Measurements from ENCODE around the gene SLC38A8.

SLC38A8 gene

GRCh38 chr16:84042308-84042878, at the start of gene SLC38A8:
Gene SLC38A8, minus strand, starts transcription at chr16:84042795. Its CDS starts 638 bp downstream, at chr16:84042157.
- H3K4me3 ChIP-seq (ENCODE audit: low read depth, low read length), result no peak within 1 kb of the TSS

- no peak overlapping the region for H3K4me3 ChIP-seq (ENCODE audit: low read depth, low read length)
Observed at GRCh38 chr16:84091460-84091859, 48.9 kb upstream of the SLC38A8 start.

GRCh38 chr16:84090211-84090610, 47.6 kb upstream of the SLC38A8 start:
- H3K4me3 ChIP-seq (ENCODE audit: low read depth, low read length), result no peak overlapping the region

- no peak overlapping the region for H3K4me3 ChIP-seq (ENCODE audit: low read depth, low read length)
Observed at GRCh38 chr16:84088695-84089395, 46.2 kb upstream of the SLC38A8 start.

DNA sequence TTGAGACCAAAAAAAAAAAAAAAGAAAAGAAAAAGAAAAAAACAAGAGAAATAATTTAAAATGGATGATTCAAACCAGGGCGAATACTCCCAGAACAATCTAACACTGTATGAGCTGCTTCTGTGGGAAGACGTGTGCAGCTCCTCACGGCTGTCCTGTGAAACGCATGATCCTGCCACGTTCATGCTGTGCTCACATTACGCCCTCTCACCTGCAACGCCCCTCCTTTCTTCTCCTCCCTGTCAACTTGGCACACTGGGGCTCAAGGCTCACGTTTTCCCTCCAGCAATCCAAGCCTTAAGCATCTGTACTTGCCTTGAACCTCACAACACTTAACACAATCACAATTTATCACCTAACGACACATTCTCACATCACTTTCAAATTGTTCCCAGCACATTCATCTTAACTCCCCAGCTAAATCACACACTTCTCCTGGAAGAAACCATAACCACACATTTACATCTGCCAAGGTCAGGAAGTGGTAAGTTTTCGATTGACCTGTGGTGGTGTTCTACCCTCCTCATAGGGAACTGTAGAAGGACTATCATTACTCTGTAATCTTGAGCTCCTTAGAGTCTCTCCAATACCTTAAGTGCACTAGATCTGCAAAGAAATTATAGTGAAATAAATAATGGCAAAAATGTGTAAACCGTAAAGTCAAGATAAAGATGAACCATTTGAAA, 45.0 kb upstream of the SLC38A8 start:
- H3K4me3 ChIP-seq (ENCODE audit: low read depth, low read length), result no peak overlapping the region

DNA sequence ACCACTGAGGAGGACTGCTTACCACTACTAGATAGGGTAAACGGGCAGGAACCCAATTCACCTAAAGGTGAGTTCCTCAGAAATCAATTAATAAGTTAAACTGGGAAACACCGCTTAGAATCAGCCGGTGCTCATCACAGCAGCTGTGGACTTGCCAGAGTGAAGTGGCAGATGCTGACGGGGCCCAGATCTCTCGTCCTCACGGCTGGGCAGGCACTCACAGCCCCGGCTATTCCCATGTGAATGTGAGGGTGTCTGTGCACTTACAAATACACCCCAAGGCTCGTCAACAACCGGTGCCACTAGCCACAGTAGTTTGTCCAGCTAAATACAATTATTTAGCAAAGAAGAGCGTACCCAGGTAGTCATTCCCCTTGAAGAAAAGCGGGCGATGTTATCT, 44.4 kb upstream of the SLC38A8 start:
- H3K4me3 ChIP-seq (ENCODE audit: low read depth, low read length), result no peak overlapping the region

DNA sequence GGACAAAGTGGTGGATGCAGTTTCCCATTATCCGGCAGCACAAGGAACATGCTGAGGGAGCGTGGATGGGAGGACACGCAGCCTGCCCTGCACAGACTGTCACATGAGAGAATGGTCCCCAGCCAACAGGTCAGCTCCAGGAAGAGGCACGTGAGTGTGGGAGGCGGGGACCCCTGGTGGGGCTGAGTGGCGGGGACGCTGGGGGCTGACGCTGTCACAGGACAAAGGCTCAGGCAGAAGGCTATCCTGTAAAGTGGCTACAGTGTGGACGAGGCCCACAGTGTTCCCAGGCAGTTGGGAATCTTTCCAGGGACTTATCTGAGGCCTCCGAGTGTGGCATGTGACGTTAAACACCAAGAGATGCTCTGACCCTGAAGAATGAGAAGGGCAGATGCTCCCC, 43.7 kb upstream of the SLC38A8 start:
- H3K4me3 ChIP-seq (ENCODE audit: low read depth, low read length), result no peak overlapping the region

GRCh38 chr16:84085773-84086172, 43.2 kb upstream of the SLC38A8 start:
- H3K4me3 ChIP-seq (ENCODE audit: low read depth, low read length), result no peak overlapping the region

- no peak overlapping the region for H3K4me3 ChIP-seq (ENCODE audit: low read depth, low read length)
Observed at GRCh38 chr16:84085271-84085667, 42.7 kb upstream of the SLC38A8 start.

- H3K4me3 ChIP-seq (ENCODE audit: low read depth, low read length), result no peak overlapping the region
Observed at GRCh38 chr16:84084570-84085270, 42.1 kb upstream of the SLC38A8 start.

- no peak overlapping the region for H3K4me3 ChIP-seq (ENCODE audit: low read depth, low read length)
Observed at GRCh38 chr16:84082835-84083569, 40.4 kb upstream of the SLC38A8 start.

- no peak overlapping the region for H3K4me3 ChIP-seq (ENCODE audit: low read depth, low read length)
Observed at GRCh38 chr16:84082110-84082509, 39.5 kb upstream of the SLC38A8 start.

DNA sequence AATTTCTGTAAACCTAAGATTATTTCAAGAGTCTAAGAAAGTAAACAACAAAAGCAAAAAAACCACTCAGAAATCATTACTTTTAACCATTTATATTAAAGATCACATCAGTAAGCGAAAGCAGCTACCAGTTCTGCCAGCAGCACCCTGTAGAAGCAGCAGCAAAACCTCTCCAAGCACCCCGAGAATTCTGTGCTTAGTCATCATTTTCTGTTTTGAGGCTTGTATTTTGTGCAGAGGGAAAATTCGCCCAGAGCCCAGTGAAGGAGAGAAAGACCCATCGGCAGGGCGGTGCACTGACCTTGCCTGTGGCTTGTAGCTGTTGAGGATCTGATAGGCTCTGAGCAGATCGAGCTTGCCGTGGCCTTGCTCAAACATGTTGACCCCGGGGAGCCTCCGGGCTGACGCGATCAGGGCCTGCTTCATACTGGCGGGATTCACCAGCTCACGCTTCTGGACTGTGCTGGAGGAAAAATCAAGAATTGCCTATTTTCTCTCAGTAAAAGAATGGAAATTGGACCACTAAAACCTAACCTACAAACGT, 38.9 kb upstream of the SLC38A8 start:
- H3K4me3 ChIP-seq (ENCODE audit: low read depth, low read length), result no peak overlapping the region

DNA sequence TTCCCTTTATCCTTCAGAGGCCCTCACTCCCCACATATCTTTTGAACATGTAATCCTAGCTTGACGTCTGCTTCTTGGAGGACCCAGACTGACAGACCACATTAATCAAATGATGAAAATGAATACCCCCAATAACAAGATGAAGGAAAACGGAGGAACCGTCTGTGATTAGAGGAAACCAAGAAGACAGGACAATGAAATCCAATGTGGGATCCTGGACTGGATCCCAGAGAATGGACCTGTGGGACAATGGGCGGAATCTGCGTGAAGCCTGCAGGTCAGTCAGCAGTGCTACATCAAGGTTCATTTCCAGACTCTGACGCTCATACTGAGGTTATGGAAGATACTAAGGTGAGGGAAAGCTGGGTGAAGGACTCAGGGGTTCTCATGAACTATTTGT, 38.2 kb upstream of the SLC38A8 start:
- no peak overlapping the region for H3K4me3 ChIP-seq (ENCODE audit: low read depth, low read length)

DNA sequence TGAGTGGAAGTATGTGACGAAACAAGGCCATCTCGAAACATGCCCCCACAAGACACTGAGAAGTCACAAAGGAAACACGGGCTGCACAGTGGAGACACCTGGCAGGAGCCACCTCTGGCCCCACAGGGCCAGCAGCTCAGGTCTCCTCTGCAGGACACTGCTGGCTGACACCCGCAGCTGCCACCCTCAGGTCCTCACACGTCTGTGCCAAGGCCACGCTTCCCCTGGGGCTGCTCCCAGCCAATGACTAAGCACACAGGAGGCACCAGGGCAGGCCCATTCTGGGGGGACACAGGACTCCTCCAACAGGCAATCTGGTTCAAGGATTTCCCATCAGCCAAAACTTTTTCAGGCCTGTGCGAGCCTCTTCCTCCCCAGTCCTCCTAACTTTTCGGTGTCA, 37.8 kb upstream of the SLC38A8 start:
- no peak overlapping the region for H3K4me3 ChIP-seq (ENCODE audit: low read depth, low read length)

GRCh38 chr16:84079664-84080063, 37.1 kb upstream of the SLC38A8 start:
- H3K4me3 ChIP-seq (ENCODE audit: low read depth, low read length), result no peak overlapping the region

- H3K4me3 ChIP-seq (ENCODE audit: low read depth, low read length), result no peak overlapping the region
Observed at GRCh38 chr16:84075376-84075775, 32.8 kb upstream of the SLC38A8 start.

GRCh38 chr16:84074721-84075120, 32.1 kb upstream of the SLC38A8 start:
- H3K4me3 ChIP-seq (ENCODE audit: low read depth, low read length), result no peak overlapping the region

GRCh38 chr16:84072014-84072413, 29.4 kb upstream of the SLC38A8 start:
- H3K4me3 ChIP-seq (ENCODE audit: low read depth, low read length), result no peak overlapping the region

GRCh38 chr16:84071121-84071520, 28.5 kb upstream of the SLC38A8 start:
- H3K4me3 ChIP-seq (ENCODE audit: low read depth, low read length), result no peak overlapping the region

DNA sequence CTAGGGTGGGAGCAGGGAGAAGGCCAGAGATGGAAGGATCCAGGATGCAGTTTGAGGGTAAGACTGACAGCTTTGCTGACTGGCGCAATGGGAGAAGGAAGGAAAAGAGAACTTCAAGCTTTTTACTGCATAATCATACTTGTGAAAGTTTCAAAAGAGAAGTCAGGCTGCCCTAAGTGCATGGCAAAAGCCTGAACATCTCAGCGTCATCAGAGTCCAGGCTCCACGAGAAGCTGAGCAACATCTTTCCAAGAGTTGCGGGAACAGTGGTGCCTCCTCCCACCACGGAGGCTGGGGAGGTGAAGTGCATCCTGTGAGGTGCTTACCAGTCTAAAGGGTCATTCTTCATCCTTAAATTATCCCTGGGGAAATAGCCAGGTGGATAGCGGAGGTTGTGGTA, 26.9 kb upstream of the SLC38A8 start:
- no peak overlapping the region for H3K4me3 ChIP-seq (ENCODE audit: low read depth, low read length)

All from iPS-11a (cell line).